ENCODE results near the gene CTNND2. TPM values are rescaled to one million over a fixed set of nuclear protein-coding genes. Genes with fewer than 3 reads are reported as not detected.

Gene CTNND2
- total and polyA plus RNA-seq, 2 donors (not counting 1 experiment from before 2014, with no cell fraction given) = not detected

- ATAC-seq (ENCODE audit: low read depth) = no peak
- Histone ChIP-seq H3K27ac (ENCODE audit: low read length in 2 of 2) (no peak overlapping the region), H3K4me2 (replicated peaks; ENCODE audit: low read depth, low read length, poor library complexity, severe bottlenecking) (no peak overlapping the region), H3K4me1 (ENCODE audit: control insufficient read depth in 2 of 2, insufficient read depth in 2 of 2, low read length in 2 of 2) (no peaks in the 10 kb centered on the region), H3K9ac (ENCODE audit: low read length) (no peak overlapping the region), H3K4me3 (ENCODE audit: control extremely low read depth in 1 of 5, extremely low read depth in 1 of 5, insufficient read depth in 1 of 5, low read depth in 2 of 5, low read length in 4 of 5) (no peak overlapping the region), H3K36me3 (replicated peaks in 1 of 2; ENCODE audit: control extremely low read depth in 1 of 2, control insufficient read depth in 1 of 2, extremely low read depth in 1 of 2, insufficient read depth in 2 of 2, low read length in 1 of 2) (no peaks in the 10 kb centered on the region), H3K9me3 (ENCODE audit: control extremely low read depth in 1 of 3, control insufficient read depth in 2 of 3, insufficient read depth in 1 of 3, low read length in 2 of 3) (no peaks in the 10 kb centered on the region), H3K27me3 (replicated peaks in 1 of 4; ENCODE audit: control extremely low read depth in 1 of 4, control insufficient read depth in 3 of 4, insufficient read depth in 4 of 4, low read length in 3 of 4) (peaks cover 0 to 4% (median 0%) of the 10 kb centered on the region in 4 experiments), H2AFZ (ENCODE audit: insufficient read depth, low read depth, low read length, poor library complexity, severe bottlenecking) (no peak overlapping the region), H3K79me2 (ENCODE audit: control insufficient read depth, insufficient read depth, low read length) (no peaks in the 10 kb centered on the region), H4K20me1 (ENCODE audit: control insufficient read depth, insufficient read depth, low read length, poor library complexity, severe bottlenecking) (no peaks in the 10 kb centered on the region)
- no peak for DNase-seq
- 88% methylated on average over 3 of the region's 4 CpGs for WGBS (ENCODE audit: insufficient coverage)
- ChIA-PET CTCF (no interaction called here), POLR2A (no interaction called here)
- no peak for TF ChIP-seq EZH2 (IDR thresholded peaks at IDR 0.05; ENCODE audit: borderline replicate concordance, insufficient read depth, low read depth, low read length, poor library complexity, severe bottlenecking)
- no peak overlapping the region for H3K27ac Mint-ChIP-seq
- no peaks in the 10 kb centered on the region for H3K4me1 Mint-ChIP-seq
- peaks cover 3% of the 10 kb centered on the region for H3K27me3 Mint-ChIP-seq
- no peaks in the 10 kb centered on the region for H3K9me3 Mint-ChIP-seq (ENCODE audit: insufficient read depth)
- H3K4me3 Mint-ChIP-seq = no peak overlapping the region
- intact Hi-C loops (cut with micrococcal nuclease) = no loop called here
Measured at GRCh38 chr5:10946050-10946449, 958.2 kb downstream of the CTNND2 start.

- H3K27ac ChIP-seq (ENCODE audit: low read length in 2 of 2) = no peak overlapping the region
- no peak overlapping the region for H3K4me3 ChIP-seq (ENCODE audit: control extremely low read depth in 1 of 5, extremely low read depth in 1 of 5, insufficient read depth in 1 of 5, low read depth in 2 of 5, low read length in 4 of 5)
- DNase-seq = no peak
- TF ChIP-seq EZH2 (IDR thresholded peaks at IDR 0.05; ENCODE audit: borderline replicate concordance, insufficient read depth, low read depth, low read length, poor library complexity, severe bottlenecking) = no peak
- TF ChIP-seq, protein P1, sequence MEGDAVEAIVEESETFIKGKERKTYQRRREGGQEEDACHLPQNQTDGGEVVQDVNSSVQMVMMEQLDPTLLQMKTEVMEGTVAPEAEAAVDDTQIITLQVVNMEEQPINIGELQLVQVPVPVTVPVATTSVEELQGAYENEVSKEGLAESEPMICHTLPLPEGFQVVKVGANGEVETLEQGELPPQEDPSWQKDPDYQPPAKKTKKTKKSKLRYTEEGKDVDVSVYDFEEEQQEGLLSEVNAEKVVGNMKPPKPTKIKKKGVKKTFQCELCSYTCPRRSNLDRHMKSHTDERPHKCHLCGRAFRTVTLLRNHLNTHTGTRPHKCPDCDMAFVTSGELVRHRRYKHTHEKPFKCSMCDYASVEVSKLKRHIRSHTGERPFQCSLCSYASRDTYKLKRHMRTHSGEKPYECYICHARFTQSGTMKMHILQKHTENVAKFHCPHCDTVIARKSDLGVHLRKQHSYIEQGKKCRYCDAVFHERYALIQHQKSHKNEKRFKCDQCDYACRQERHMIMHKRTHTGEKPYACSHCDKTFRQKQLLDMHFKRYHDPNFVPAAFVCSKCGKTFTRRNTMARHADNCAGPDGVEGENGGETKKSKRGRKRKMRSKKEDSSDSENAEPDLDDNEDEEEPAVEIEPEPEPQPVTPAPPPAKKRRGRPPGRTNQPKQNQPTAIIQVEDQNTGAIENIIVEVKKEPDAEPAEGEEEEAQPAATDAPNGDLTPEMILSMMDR (IDR thresholded peaks at IDR 0.05) = no peak
- no peaks in the 10 kb centered on the region for H3K27me3 ChIP-seq (replicated peaks in 1 of 4; ENCODE audit: control extremely low read depth in 1 of 4, control insufficient read depth in 3 of 4, insufficient read depth in 4 of 4, low read length in 3 of 4)
- H3K9ac ChIP-seq (ENCODE audit: low read length) = no peak overlapping the region
- no peaks in the 10 kb centered on the region for H3K4me1 Mint-ChIP-seq
- POLR2A ChIA-PET = no interaction called here
- no peak for ATAC-seq (ENCODE audit: low read depth)
- H3K79me2 ChIP-seq (ENCODE audit: control insufficient read depth, insufficient read depth, low read length) = no peaks in the 10 kb centered on the region
- no peaks in the 10 kb centered on the region for H3K27me3 Mint-ChIP-seq
- intact Hi-C loops (cut with micrococcal nuclease) = no loop called here
- H3K4me2 ChIP-seq (replicated peaks; ENCODE audit: low read depth, low read length, poor library complexity, severe bottlenecking) = no peak overlapping the region
- H3K27ac Mint-ChIP-seq = no peak overlapping the region
- H3K4me3 Mint-ChIP-seq = no peak overlapping the region
- H3K4me1 ChIP-seq (ENCODE audit: control insufficient read depth in 2 of 2, insufficient read depth in 2 of 2, low read length in 2 of 2) = no peaks in the 10 kb centered on the region
- no peak overlapping the region for H2AFZ ChIP-seq (ENCODE audit: insufficient read depth, low read depth, low read length, poor library complexity, severe bottlenecking)
- CTCF ChIA-PET = no interaction called here
- no CpG with 5 or more reads among the region's 4 CpGs for WGBS (ENCODE audit: insufficient coverage)
- no peaks in the 10 kb centered on the region for H3K36me3 ChIP-seq (replicated peaks in 1 of 2; ENCODE audit: control extremely low read depth in 1 of 2, control insufficient read depth in 1 of 2, extremely low read depth in 1 of 2, insufficient read depth in 2 of 2, low read length in 1 of 2)
- H3K9me3 Mint-ChIP-seq (ENCODE audit: insufficient read depth) = no peaks in the 10 kb centered on the region
- no peaks in the 10 kb centered on the region for H3K9me3 ChIP-seq (ENCODE audit: control extremely low read depth in 1 of 3, control insufficient read depth in 2 of 3, insufficient read depth in 1 of 3, low read length in 2 of 3)
- no peaks in the 10 kb centered on the region for H4K20me1 ChIP-seq (ENCODE audit: control insufficient read depth, insufficient read depth, low read length, poor library complexity, severe bottlenecking)
Measured at GRCh38 chr5:10941900-10942299, 962.3 kb downstream of the CTNND2 start.
